ENCODE data around the gene SLIT2.

SLIT2 gene

GRCh38 chr4:20298986-20299385, 47.3 kb downstream of the SLIT2 start:
- no peak for DNase-seq (ENCODE audit: low read depth in 1 of 2, low spot score in 1 of 2)

- DNase-seq (ENCODE audit: low read depth in 1 of 2, low spot score in 1 of 2), result no peak
Measured at GRCh38 chr4:20299515-20299914, 47.8 kb downstream of the SLIT2 start.

- no peak for DNase-seq (ENCODE audit: low read depth in 1 of 2, low spot score in 1 of 2)
Measured at GRCh38 chr4:20301161-20301560, 49.5 kb downstream of the SLIT2 start.

All from activated T-helper 1 cell treated with anti-CD3 and anti-CD28 coated beads, Interleukin-2, amount 50 U/mL, for 16 hours (primary cell).